ENCODE data around the gene HIBCH. TPM values are rescaled to one million over a fixed set of nuclear protein-coding genes. Genes with fewer than 3 reads are reported as not detected.
"Not testable (repeated sequence)": the region's sequence is repeated elsewhere in the genome, so short reads cannot be mapped to it uniquely, and the experiment has no call there.

HIBCH gene
- polyA plus RNA-seq, 1 of the 3 experiments (the other 2 are of a cell fraction), result 8.4 TPM

DNA sequence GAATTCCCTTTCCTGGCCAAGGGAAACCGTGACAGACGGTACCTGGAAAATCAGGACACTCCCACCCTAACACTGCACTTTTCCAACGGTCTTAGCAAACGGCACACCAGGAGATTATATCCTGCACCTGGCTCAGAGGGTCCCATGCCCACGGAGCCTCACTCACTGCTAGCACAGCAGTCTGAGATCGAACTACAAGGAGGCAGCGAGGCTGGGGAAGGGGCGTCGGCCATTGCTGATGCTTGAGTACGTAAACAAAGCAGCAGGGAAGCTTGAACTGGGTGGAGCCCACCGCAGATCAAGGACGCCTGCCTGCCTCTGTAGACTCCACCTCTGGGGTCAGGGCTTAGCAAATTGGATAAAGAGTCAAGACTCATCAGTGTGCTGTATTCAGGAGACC is 95.6 kb downstream of the HIBCH start:
- H3K4me1 ChIP-seq (ENCODE audit: control insufficient read depth in 1 of 2, insufficient read depth in 2 of 2, low read depth in 1 of 2, low read length in 1 of 2); H2AFZ ChIP-seq (ENCODE audit: low read depth); H3K27ac ChIP-seq (ENCODE audit: low read depth in 2 of 2, low read length in 1 of 2); H3K9me2 ChIP-seq; H3K4me3 ChIP-seq (ENCODE audit: low read depth in 2 of 2, low read length in 1 of 2); H3K4me2 ChIP-seq; H3K27me3 ChIP-seq (ENCODE audit: insufficient read depth); POLR2A ChIA-PET; H3F3A ChIP-seq (replicated peaks; ENCODE audit: insufficient read depth); H3K9ac ChIP-seq; DNase-seq; H4K20me1 ChIP-seq (ENCODE audit: insufficient read depth); H3K9me3 ChIP-seq; H3K79me2 ChIP-seq (ENCODE audit: insufficient read depth): not testable (repeated sequence)
- peaks cover 9 to 14% of the 10 kb centered on the region in 2 experiments for H3K36me3 ChIP-seq (replicated peaks in 1 of 2; ENCODE audit: control insufficient read depth in 1 of 2, insufficient read depth in 2 of 2, low read length in 1 of 2)
- WGBS (ENCODE audit: low lambda C conversion rate), result 96% methylated on average over 11 of the region's 12 CpGs
- CTCF ChIA-PET, result interaction anchor here (0.9 kb wide), 1 partner anchor 27 kb away, joined by 3 read pairs; no protein-coding TSS in a partner anchor

- H3K4me3 ChIP-seq (ENCODE audit: low read depth in 2 of 2, low read length in 1 of 2); H3K9me2 ChIP-seq; DNase-seq; H3K4me2 ChIP-seq; H3K79me2 ChIP-seq (ENCODE audit: insufficient read depth); POLR2A ChIA-PET; H3K9me3 ChIP-seq; H3K9ac ChIP-seq; H2AFZ ChIP-seq (ENCODE audit: low read depth); H3K4me1 ChIP-seq (ENCODE audit: control insufficient read depth in 1 of 2, insufficient read depth in 2 of 2, low read depth in 1 of 2, low read length in 1 of 2); H3K27me3 ChIP-seq (ENCODE audit: insufficient read depth); CTCF ChIA-PET; H4K20me1 ChIP-seq (ENCODE audit: insufficient read depth); H3F3A ChIP-seq (replicated peaks; ENCODE audit: insufficient read depth); H3K27ac ChIP-seq (ENCODE audit: low read depth in 2 of 2, low read length in 1 of 2): not testable (repeated sequence)
- WGBS (ENCODE audit: low lambda C conversion rate), result 81% methylated on average over 2 of the region's 2 CpGs
- peaks cover 9 to 15% of the 10 kb centered on the region in 2 experiments for H3K36me3 ChIP-seq (replicated peaks in 1 of 2; ENCODE audit: control insufficient read depth in 1 of 2, insufficient read depth in 2 of 2, low read length in 1 of 2)
Measured at GRCh38 chr2:190222745-190223144, 96.9 kb downstream of the HIBCH start.

GRCh38 chr2:190221429-190221828 is 98.2 kb downstream of the HIBCH start:
- DNase-seq, result no peak
- H3K27me3 ChIP-seq (ENCODE audit: insufficient read depth), result no peaks in the 10 kb centered on the region
- no peak overlapping the region for H3K27ac ChIP-seq (ENCODE audit: low read depth in 2 of 2, low read length in 1 of 2)
- WGBS (ENCODE audit: low lambda C conversion rate), result 98% methylated on average over 7 of the region's 7 CpGs
- POLR2A ChIA-PET, result no interaction called here
- no peak overlapping the region for H2AFZ ChIP-seq (ENCODE audit: low read depth)
- H3K4me2 ChIP-seq, result no peak overlapping the region
- no peaks in the 10 kb centered on the region for H3K79me2 ChIP-seq (ENCODE audit: insufficient read depth)
- H3K36me3 ChIP-seq (replicated peaks in 1 of 2; ENCODE audit: control insufficient read depth in 1 of 2, insufficient read depth in 2 of 2, low read length in 1 of 2), result peaks cover 9 to 15% of the 10 kb centered on the region in 2 experiments
- H4K20me1 ChIP-seq (ENCODE audit: insufficient read depth), result no peaks in the 10 kb centered on the region
- no peaks in the 10 kb centered on the region for H3K9me2 ChIP-seq
- H3K4me3 ChIP-seq (ENCODE audit: low read depth in 2 of 2, low read length in 1 of 2), result no peak overlapping the region
- CTCF ChIA-PET, result no interaction called here
- H3F3A ChIP-seq (replicated peaks; ENCODE audit: insufficient read depth), result no peaks in the 10 kb centered on the region
- H3K4me1 ChIP-seq (ENCODE audit: control insufficient read depth in 1 of 2, insufficient read depth in 2 of 2, low read depth in 1 of 2, low read length in 1 of 2), result peaks cover 0 to 4% of the 10 kb centered on the region in 2 experiments; a peak in 1 of 4 replicates
- H3K9ac ChIP-seq, result no peak overlapping the region
- TF ChIP-seq, protein P1, sequence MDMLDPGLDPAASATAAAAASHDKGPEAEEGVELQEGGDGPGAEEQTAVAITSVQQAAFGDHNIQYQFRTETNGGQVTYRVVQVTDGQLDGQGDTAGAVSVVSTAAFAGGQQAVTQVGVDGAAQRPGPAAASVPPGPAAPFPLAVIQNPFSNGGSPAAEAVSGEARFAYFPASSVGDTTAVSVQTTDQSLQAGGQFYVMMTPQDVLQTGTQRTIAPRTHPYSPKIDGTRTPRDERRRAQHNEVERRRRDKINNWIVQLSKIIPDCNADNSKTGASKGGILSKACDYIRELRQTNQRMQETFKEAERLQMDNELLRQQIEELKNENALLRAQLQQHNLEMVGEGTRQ (IDR thresholded peaks at IDR 0.05; ENCODE audit: borderline replicate concordance, low read depth, low read length), result no peak
- no peak for TF ChIP-seq TAF1 (IDR thresholded peaks at IDR 0.05; ENCODE audit: borderline replicate concordance, low read depth, low read length)
- TF ChIP-seq FOXM1 (IDR thresholded peaks at IDR 0.05; ENCODE audit: low read depth), result no peak
- no peak for TF ChIP-seq FOSL2 (IDR thresholded peaks at IDR 0.05; ENCODE audit: borderline replicate concordance, low read depth)
- TF ChIP-seq RFX5 (IDR thresholded peaks at IDR 0.05; ENCODE audit: low read length), result no peak
- no peak for TF ChIP-seq TCF12 (IDR thresholded peaks at IDR 0.05)
- no peak for TF ChIP-seq YY1 (IDR thresholded peaks at IDR 0.05; ENCODE audit: low read depth)
- TF ChIP-seq SMC3 (IDR thresholded peaks at IDR 0.05; ENCODE audit: low read depth, low read length), result no peak
- H3K9me3 ChIP-seq, result no peaks in the 10 kb centered on the region

Data from SK-N-SH (cell line).